GM19467 (cell line): ENCODE results near the gene PGBD5.

Source experiments
- ATAC-seq: cut with Tn5 transposase; IDR thresholded peaks from one replicate; pipeline ENCODE4 v1.9.1; 2021; ENCODE audit warnings: mild to moderate bottlenecking, moderate library complexity; ENCODE audit not compliant: unreplicated experiment

The PGBD5 gene

DNA sequence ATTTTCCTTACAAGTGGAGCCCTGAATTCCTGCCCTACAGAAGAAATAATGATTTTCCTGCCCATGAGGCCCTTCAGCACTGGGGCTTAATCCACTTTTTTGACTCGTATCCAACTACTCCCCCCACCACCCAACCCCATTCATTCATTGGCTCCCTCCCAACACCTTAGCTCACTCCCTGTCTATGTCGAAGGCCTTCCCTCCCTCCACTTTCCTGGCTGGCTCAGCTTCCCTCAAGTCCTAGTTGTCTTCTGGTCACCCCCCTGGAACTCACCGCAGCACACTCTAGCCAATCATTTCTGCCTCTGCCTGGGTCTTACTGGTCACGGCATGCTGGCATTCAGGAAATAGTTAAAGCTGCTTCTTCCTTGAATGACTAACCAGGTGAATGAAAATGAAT, 118.9 kb downstream of the PGBD5 start:
- ATAC-seq, result no peak

DNA sequence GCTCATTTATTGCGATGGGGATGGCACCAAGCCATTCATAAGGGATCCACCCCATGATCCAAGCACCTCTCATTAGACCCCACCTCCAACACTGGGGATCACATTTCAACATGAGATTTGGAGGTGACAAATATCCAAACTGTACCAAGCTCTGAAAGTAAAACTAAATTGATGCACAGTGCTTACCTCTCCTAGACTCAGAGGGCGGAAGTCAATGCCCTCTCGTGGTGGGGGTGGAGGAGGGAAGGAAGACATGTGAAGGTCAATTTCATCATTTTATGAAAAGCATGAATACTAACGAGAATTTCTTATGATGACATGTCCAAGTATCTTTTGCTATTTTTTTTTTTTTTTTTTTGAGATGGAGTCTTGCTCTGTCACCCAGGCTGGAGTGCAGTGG, 120.0 kb downstream of the PGBD5 start:
- ATAC-seq, result no peak

DNA sequence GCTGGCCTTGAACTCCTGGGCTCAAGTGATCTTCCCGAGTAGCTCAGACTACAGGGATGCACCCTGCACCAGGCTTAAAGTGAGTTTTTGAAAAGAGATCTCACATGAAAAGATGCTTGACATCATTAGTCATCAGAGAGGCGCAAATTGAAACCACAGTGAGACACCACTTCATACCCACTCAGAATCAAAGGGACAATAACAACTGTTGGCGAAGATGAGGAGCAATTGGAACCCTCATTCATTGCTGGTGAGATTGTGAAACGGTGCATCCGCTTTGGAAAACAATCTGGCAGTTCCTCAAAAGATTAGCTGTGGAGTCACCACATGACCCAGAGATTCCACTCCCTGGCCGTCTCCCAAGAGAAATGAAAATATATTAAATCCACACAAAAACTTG, 122.3 kb downstream of the PGBD5 start:
- ATAC-seq, result no peak

DNA sequence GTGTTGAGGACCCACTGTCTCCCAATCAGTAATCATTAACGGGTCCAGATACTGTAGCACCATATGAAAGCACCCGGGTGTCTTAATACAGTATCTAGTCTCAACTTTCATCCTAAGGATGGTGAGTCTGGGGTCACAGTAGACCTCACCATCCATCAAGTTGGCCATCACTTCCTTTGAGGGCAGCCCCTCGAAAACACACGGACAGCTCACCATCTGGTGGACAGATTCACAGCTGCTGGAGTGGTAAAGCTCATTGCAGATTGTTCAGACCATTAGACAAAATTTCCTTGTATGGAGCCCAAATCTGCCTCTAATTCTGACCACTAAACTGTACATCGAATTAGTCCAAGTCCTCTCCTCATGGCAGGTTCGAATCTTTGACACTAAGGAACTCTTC, 123.1 kb downstream of the PGBD5 start:
- ATAC-seq, result no peak

DNA sequence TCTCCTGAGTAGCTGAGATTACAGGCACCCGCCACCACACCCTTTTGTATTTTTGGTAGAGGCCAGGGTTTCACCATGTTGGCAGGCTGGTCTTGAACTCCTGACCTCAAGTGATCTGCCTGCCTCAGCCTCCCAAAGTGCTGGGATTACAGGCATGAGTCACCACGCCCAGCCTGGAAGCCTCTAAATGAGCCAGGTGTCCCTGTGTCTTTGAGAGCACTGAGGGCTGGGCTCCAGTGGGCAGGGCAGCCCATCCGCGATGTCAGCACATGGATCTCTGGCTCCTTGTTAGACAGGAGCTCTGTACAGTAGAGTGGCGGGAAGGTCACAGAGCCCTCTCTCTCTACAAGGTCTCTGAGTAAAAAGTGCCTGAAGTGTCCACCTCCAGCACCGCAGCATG, 124.3 kb downstream of the PGBD5 start:
- no peak for ATAC-seq

DNA sequence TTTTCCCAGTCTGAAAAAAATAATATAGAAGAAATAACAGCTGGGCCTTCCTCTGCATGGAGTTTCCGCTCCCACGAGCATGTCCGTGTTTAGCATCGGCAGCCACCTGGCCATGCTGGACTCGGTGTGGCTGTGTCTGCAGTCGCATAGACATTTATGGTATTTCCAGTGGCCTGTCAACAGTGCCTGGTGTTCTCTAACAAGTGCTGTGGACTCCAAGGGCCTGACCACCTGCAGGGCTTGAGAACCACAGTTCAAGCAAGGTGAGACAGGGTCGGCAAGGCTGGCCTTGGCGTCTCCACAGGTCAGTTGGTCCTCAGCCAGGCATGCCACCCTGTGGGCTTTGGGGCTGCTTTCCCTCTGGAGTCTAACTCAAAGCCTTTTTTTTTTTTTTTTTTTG, 124.8 kb downstream of the PGBD5 start:
- no peak for ATAC-seq

DNA sequence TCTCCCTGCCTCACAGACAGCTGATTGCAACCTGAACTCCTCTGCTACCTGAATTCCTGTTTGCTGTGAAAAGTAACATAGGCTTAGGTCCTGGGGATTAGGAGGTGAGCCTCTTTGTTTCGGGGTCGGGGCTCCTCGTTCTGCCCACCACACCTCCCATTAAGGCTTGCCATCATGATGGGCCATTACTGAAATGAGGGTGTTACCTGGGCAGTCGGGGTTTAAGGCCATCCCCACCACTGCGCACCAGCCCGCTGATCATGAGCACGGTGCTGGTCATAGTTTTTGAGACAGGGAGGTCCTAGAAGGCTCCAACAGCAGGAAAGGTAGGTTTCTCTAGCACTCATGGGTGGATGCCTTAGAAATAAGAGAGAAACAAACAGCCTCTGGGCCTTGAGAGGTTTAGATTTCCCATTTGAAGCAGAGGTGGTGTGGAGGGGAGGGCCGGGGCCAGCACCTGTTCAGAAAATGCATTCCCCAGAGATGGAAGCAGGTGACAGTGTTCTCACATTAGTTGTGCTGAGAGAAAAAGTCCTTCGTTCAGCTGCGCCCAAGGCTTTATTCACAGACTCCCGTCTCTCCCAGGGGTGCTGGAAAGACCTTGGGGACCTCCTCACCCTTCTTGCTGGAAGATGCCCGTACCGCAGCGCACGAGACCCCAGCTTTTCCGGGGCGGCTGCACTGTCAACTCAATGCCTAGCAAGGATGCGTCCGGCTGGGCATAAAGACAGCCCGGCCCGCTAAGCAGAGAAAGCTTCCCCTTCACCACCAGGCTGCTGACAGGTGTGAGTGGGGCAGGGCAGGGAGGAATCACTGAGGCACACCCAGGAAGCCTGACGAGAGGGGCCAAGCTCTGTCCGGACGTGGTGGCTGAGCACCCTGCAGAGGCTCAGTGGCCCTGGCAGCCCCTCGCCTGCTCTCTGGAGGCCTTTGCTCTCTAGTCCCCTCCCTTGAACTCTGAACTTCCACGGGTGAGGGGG, 125.5 kb downstream of the PGBD5 start:
- ATAC-seq, result no peak

DNA sequence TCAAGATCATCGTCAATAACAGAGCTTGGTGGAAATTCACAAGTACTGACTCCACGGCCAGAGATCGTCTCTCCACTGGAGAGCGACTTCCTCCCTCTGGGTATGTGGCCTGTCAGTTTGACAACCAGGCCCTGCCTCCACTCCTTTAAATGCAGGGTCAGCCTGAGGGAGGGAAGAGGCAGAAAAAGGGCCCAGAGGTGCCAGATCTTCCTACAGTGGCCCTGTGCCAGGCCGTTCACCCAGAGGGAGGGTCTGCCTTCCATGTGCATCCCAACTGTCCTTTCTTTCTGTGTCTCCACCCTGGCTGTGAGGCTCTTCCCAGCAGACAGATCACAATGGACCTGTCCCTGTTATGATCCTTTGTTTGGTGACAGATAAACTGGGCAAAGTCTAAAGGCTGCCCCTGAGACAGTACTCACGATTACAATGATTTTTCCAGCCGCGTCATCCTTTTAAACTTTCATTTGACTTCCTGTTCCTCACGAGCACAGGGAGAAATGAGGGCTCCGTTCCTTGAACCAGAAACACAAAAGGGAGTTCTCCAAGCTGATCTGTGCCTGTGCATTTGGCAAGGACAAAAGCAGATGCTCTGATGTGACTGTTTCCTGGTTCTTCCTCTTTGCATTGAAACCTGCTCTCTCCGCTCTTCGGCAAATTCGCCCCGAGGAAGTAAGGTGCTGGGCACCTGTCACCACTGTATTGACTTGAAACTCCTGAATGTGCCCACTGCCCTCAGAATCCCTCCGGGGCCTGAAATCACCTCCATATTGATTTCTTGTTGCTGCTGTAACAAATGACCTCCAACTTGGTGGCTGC, 126.7 kb downstream of the PGBD5 start:
- ATAC-seq, result no peak

DNA sequence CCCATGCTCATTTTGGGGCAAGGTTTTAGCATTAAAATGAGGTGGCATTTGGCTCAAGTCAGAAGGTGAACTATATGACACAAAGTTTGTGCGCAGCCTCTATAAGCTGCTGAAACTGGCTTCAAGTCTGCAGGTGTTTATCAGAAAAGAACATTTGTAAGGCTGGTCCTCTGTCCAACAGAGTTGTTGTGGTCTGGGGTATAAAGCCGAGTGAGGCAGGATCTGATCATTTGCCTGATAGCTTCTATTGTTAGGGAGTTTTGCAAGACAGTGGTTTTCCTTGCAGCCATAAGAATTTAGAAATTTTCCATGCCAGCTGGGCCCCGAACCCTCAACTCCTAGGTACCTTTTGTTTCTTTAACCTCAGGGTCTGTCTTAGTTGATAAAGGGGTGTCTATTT, 130.8 kb downstream of the PGBD5 start:
- no peak for ATAC-seq

DNA sequence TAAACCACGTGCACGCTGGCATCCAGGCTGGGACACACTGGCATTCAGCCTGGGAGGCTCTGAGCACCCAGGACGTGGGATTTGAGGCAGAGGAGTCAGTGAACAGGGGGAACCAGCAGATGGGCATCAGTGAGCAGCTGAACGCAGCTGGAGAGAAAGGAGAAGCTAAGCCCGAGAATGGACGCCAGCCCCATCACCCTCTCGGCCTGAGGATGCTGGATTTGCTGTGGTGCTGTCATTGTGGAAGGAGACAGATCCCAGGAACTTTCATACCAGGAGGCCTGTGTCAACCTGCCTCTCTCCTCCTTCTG, 132.8 kb downstream of the PGBD5 start:
- ATAC-seq, result no peak

DNA sequence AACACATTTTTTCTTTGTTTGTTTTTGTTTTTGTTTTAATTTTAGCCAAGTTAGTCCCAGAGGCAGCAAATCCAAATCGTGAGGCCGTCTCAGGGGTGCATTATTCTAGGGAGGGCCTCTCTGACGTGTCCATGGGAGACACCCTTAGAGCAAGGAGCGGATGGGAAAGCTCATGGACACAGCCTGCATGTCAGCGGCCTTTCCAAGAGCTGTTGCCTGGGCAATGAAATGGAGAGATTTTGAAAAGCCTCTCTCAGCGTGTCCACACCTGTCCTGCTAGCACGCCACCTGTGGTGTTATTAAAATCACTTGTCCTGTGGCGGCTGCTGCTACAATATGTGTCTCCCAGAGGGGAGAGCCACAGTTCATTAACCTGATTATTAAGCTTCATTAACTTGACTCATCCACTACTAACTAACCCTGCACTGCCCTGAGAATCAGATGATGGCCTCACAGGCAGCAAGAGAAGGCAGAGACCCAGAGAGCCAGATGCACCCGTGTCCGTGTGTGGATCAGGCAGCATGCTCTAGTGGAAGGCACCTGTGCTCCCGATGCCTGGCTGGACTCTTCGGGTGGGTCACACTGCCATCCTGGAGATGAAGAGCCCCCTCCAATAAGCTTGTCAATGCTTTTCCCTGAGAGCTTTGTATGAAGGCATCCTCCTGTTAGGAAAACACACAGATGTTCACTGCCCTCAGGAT, 133.3 kb downstream of the PGBD5 start:
- ATAC-seq, result no peak

DNA sequence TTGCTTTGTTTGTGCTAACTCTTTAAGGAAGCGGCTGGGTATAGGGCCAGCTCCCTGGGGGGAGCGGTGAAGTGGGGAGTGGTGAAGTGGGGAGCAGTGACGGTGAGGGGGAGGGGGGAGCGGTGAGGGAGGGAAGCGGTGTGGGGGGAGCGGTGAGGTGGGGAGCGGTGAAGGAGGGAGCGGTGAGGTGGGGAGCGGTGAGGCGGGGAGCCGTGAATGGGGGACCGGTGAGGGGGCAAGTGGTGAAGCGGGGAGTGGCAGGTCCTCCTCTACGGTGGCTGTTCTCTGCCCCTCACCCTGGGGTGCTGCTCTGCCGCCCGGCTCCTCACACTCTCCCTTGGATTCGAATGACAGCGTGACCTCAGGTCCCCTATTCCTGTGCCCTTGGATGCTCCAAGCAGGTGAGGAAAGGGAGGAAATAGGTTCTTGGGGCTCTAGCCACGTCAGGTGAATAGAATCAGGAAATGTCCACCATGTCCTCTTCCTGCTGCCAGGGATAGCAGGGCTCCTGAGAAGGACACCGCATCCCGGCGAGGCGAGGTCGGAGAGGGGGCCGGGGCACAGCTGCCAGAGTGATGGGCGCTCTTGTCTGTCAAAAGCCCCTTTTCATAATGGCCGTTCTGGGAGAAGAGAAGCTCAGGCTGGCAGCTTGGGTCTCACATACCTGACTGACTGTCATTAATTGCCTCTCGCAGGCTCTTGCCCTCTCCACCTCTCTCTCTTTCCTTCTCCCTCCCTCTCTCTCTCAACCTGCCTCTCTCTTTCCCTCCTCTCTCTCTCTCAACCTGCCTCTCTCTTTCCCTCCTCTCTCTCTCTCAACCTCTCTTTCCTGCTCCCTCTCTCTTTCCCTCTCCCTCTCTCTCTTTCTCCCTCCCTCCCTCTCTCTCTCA, 134.2 kb downstream of the PGBD5 start:
- no peak for ATAC-seq

DNA sequence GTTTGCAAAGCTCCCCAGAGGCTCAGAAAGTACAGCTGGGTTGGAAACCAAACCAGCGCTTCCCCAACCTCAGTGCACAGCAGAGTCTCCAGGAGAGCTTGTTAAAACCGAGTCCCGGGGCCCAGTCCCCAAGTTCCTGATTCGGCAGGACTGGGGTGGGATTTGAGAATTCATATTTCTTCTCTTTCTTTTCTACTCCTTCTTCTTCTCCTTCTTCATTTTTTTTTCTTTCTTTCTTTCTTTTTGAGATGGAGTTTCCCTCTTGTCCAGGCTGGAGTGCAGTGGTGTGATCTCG, 136.8 kb downstream of the PGBD5 start:
- ATAC-seq, result no peak

DNA sequence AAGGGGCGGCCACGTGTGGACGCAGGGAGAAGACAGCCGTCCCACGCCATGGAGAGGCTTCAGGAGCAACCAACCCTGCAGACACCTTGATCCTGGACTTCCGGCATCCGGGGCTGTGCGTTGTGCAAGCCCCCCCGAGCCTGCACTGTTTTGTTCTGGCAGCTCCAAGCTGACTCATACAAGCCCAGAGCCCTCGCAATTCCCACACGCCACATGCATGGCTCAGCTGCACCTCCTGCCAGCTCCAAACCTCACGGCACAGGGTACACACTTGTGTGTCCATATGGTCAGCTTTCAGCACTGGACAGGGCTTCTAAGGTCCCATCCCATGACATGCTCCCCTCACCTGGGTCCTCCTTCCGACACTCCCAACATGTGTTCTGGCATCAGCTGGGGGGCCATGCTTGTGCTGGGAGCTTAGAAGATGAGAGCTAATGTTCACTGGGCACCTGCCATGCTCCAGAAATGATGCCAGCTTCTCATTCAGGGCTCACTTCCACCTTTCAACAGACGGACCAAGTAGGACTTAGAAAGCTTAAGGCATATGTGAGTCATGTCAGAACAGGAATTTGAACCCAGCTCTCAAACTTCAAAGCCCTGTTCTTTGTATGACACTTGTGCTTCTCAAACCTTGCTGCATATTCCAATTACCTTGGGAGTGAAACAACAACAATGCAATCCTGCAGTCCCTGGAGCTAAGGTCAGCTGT, 137.3 kb downstream of the PGBD5 start:
- ATAC-seq, result no peak

DNA sequence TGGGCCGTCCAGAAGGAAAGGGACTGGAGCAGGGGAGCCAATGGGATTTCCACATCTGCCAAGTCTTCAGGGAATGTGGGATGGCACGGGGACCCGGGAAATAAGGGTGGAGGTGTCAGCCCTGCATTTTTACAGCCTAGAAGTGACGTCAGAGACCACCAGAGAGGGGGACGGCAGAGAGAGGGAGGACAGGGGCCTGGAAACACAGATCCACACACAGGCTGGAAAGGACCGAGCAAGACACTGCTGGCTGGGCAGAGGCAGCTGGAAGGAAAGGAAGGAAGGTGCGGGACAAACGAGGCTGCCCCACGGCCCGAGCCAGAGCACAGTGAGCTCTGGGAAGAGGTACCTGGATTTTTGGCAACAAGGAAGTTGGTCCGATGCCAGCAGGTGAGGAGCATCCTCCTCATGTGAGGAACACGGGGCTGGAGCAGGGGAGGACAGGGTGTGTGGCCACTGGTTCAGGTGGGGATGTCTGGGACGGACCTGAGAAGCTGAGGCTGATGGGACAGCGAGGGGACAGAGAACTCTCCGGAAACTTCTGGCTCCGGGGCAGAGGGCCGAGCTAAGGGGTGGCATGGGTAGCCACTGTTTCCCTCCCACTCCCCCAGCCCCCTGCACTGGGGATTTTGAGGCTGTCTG, 138.3 kb downstream of the PGBD5 start:
- ATAC-seq, result no peak

DNA sequence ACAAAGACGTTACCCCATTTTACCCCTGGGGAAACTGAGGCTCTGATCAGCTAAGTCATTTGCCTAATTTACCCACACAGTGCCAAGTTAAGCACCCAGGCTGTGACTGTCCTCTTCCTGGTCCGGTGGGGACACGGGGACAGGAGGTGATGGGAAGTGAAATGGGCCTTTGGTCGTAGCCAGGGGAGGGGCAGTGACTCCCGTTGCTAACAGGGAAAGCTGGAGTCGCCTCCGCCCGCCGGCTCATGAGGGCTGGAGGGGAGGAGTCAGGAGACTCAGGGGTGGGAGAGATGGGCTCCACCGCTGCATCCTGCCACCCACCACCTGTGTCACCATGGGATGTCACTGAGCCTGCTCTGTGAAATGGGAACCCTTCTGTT, 139.3 kb downstream of the PGBD5 start:
- no peak for ATAC-seq

DNA sequence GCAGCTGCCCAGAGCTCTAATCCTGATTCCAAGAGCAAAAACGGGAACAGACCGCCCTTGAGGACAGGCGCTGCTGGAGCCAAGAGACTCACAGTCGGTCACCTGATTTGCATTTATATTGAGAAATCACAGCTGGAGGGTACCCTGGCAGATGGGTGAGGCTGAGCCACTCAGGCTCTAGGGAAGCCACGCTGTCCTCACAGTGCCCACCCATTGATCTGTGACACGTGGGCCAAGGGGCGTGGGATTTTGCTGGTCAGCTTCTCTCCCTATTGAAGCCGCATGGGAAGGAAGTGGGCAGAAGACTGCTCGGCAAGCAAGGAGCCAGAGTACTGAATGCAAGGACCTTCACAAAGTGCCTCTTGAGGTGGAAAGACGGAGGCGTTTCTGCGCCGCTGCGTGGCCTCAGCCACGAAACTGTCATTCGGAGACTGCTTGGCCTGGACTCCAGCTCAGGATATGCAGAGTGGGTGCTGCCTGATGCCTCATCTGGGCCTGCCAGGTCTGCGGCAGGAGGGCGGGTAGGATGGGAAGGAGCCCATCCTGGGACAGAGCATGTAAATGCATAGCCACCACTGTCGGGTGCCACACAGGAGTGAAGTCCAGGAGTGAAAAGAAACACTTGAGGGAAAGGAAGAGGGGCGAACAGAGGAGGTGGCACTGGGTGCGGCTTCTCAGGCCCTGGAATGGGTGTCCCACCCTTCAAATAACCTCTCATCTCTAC, 139.8 kb downstream of the PGBD5 start:
- ATAC-seq, result no peak

DNA sequence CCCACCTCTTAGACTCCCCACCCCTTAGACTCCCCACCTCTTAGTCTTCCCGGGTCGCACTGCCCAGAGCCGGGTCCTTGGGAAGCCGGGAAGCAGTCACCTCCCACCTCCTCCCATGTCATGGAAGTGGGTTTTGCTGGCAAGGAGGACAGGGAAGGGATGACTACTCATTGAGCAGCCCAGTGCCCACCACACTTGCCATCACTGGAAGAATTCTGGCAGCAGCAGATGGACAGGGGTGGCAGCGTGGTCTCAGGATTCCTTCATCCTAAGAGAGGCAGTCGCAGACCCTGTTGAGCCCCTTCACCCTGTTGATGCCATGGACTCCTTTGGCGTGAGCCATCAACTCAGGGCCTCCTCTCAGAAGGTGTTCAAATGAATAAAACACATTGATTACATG, 140.8 kb downstream of the PGBD5 start:
- no peak for ATAC-seq

DNA sequence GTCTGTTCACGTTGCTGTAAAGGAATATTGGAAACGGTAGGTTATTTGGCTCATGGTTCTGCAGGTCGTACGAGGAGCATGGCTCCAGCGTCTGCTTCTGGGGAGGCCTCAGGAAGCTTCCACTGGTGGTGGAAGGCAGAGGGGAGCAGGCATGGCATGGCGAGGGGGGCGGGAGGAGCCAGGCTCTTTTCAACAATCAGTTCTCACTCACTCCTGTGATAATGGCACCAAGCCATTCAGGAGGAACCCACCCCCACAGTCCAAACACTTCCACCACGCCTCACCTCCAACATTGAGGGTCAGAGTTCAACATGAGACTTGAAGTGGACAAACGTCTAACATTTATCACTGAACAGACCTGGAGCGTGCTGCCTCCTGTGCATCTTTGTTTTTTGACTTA, 141.2 kb downstream of the PGBD5 start:
- no peak for ATAC-seq
